GM12892 (cell line): ENCODE measurements around the gene GPR50. TPM values are rescaled to one million over a fixed set of nuclear protein-coding genes. Genes with fewer than 3 reads are reported as not detected.
A peak's percentile ranks its signal among the peaks of the same experiment; 100 is the strongest.

Source experiments
- DNase-seq: peaks from one replicate; pipeline ENCODE4 v3.0.0; 2011; ENCODE audit not compliant: insufficient read length
- FAIRE-seq: peaks from 2 replicates; lab custom pipeline; 2011; peaks lifted over from hg19 to GRCh38; lab: Jason Lieb, UNC
- POLR2A ChIP-seq: IDR thresholded peaks from 2 replicates; pipeline ENCODE4 v1.6.1; 2011; ENCODE audit warnings: low read depth, low read length, control low read depth
- POLR2AphosphoS5 ChIP-seq: IDR thresholded peaks from 2 replicates; pipeline ENCODE4 v1.6.1; 2011; ENCODE audit warnings: low read depth, low read length, control low read depth
- TAF1 ChIP-seq: IDR thresholded peaks from 2 replicates; pipeline ENCODE4 v1.6.1; 2011; ENCODE audit warnings: low read depth, mild to moderate bottlenecking, control low read depth, low read length, borderline replicate concordance
- polyA plus RNA-seq: library from polyadenylated mRNA; unstranded; fragments of >200 nt; gene quantifications from one replicate; pipeline ENCODE4 v1.2.1, GENCODE V29; 2012; ENCODE audit warnings: missing spikeins, inconsistent platforms; ENCODE audit not compliant: missing spikeins

The GPR50 gene
- polyA plus RNA-seq, result not detected

DNA sequence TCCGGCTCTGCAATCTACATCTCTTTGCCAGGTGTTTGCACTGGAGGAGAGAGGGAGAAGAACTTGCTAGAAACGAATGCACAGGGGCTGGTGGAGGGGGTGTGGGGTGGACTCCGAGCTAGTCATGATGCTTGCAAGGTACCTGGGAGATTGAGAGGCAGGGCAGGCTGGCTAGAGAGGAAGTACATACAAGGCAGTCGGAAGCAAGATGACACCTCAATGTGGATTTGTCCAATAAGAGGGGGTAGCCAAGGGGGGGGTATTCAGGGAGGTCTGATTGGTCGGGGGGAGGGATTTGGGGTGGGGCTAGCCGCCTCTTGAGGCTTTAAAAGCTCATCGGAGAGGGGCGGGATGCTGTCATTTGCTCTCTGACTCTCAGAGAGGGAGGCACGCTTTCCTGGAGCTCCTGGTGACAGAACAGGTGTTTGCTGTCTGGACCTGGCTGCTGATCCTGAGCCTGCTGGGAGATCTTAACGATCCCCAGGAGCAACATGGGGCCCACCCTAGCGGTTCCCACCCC lies at the start of gene GPR50:
Gene GPR50, plus strand, starts transcription at position 354 of the 520 bp plus-strand sequence. Its CDS starts 138 bp downstream, at position 492.
- no peak for DNase-seq
- FAIRE-seq, result no peak
- no peak for TF ChIP-seq TAF1
- no peak for TF ChIP-seq POLR2A
- no peak for TF ChIP-seq POLR2AphosphoS5

DNA sequence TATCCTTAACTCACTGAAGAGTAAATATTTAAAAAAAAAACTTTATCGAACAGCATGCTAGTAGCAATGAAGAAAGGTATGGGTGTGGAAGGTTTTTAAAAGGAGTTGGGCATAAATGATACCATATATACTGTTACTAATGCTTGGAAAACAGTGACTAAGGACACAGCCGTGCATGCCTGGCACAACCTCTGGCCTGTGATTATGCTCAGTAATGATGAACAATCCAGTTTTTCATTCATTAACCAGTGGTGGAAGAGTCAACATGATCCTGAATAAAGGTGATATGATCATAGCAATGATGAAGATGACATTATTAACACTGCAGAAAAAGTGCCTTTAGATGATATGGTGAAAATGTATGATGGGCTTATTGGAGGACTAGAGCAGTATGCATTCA lies 43.9 kb upstream of the GPR50 start:
- FAIRE-seq, result no peak
- TF ChIP-seq POLR2AphosphoS5, result no peak
- TF ChIP-seq TAF1, result no peak
- TF ChIP-seq POLR2A, result no peak
- DNase-seq, result no peak

DNA sequence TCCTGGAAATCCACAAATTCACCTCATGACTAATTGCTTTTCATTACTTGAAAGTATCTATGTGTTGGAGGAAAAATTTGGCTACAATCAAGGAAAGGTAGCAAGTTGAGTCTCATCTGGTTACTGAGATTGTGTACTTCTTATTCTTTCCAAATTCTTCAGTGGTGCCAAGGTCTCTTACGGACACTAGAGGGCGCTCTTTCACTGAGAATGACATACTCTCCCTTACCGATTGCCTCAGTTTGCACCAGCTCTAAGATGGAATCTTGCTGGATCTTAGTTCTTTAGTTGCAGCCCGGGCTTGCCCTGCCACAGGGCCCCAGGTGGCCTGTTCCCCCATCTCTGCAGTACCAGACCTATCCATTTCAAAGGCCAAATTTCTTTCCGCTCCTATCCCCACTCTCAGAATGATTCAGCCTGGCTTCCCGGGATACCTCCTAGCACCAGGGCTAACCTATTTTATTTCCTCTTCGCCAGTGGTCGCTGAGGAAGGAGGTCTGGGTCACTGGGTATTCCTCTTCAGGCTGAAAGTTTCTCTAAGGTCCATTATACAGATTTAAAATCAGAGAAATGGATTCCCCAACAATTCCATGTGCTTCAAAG lies 24.6 kb upstream of the GPR50 start:
- FAIRE-seq (peak; percentile 85), DNase-seq (no peak)
- TF ChIP-seq POLR2AphosphoS5, result no peak
- TF ChIP-seq POLR2A, result no peak
- TF ChIP-seq TAF1, result no peak

DNA sequence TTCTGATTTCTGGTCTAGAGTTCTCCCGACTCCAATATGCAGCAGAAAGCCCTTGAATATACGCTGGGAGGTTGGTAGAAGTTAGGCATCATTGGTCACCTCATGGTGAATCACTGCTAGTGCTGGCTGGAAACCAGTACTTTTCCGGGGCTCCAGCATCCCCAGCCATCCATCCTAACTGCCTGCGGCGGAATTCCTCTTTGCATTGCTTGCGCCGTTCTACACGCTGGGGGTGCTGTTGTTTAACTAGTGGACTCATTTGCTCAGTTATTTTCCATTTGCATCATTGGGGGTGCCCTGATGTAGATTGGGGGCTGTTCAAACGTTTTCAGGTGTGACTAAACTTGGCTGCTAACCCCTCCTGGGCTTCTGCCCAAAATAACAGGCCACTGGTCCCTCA lies 23.3 kb upstream of the GPR50 start:
- FAIRE-seq (no peak), DNase-seq (no peak)
- TF ChIP-seq TAF1 (no peak), POLR2A (no peak), POLR2AphosphoS5 (no peak)

DNA sequence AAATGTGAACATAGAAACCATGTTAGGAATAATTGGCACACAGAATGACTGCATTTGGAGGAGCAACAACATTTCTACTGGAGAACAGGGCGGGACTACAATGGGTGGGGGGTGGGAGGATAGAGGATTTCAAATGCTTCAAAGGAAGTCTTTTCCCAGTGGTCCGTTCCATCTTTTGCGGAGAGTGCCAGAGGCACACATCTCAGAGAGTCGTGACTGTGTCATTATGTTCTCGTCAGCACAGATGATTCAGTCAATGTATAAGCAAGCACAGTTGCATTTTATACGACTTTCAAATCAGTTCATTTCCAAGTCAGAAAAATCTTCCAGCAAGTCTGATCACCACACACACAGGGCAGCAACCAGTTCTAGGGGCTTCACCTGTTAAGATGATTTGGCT lies 22.7 kb upstream of the GPR50 start:
- TF ChIP-seq POLR2A, result no peak
- TF ChIP-seq POLR2AphosphoS5, result no peak
- no peak for TF ChIP-seq TAF1
- FAIRE-seq (no peak), DNase-seq (no peak)

DNA sequence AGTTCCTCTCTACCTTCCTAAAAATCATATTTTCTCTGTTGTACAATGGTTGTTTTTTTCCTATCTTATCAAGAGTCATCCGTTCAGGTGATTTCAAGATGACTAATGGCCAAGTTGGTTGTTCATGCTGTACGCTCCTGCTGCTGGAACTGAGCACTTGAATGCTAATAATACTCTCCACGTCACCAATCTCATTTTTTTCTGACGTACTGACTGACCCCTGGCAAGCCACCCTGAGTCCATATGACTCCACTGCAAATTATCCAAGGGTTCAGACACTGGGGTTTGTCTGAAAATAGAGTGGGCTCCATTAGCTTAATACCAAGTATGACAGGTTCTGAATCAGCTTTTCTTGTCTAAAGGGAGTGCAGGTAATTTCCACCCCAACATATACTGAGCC lies 21.1 kb upstream of the GPR50 start:
- TF ChIP-seq POLR2A (no peak), TAF1 (no peak), POLR2AphosphoS5 (no peak)
- DNase-seq (no peak), FAIRE-seq (no peak)

DNA sequence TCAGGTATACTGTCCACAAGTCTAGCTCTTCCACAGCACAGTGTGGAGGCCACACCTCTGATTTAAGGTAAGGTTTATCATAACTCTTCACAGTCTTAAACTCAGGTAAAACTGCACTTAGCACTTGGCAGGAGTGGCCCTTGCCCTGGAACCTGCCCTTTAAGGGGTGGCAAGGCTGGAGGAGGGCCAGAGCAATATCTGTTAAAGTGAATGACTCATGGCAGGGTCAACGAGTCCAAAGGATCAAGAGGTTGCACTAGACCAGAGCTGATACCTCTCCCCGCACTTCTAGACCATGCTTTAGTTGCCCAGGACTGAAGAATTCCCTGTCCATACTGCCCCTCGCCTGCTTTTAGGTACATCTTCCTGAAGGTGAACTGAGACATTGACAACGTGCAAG lies 14.7 kb upstream of the GPR50 start:
- FAIRE-seq, result no peak
- TF ChIP-seq TAF1 (no peak), POLR2AphosphoS5 (no peak), POLR2A (no peak)
- DNase-seq, result no peak

DNA sequence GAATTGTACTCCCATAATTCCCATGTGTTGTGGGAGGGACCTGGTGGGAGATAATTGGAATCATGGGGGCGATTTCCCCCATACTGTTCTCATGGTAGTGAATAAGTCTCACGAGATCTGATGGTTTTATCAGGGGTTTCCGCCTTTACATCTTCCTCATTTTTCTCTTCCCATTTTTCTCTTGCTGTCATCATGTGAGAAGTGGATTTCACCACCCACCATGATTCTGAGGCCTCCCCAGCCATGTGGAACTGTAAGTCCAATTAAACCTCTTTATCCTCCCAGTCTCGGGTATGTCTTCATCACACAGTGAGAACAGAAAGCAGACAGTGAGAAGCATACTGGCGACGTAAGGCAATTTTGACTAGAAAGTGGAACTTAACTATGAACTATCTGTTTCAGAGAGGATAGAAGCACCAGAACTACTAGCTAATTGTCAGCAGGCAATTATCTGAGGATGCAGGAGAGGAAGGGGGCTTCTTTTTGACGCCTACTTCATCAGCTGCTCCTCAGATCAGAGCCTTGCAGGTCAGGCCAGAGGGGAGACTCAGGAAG lies 8.5 kb upstream of the GPR50 start:
- no peak for TF ChIP-seq POLR2AphosphoS5
- no peak for TF ChIP-seq TAF1
- TF ChIP-seq POLR2A, result no peak
- no peak for FAIRE-seq

DNA sequence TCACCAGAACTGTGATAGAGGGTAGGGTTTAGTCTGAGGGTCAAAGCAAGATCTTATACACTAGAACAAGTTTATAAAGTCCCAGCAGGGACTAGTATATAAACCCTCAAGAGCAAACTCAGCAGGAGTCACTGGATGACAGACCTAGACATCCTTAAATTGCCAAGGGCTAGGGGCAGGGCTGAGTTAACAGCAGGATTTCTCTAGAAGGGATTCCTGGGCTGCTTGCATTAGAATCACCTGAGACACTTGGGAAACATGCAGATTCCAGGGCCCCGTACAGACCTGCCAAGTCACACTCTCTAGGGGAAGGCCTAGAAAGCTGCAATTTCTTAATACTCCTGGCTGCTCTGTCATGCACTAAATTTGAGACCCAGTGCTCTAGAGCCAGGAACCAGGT lies 6.6 kb upstream of the GPR50 start:
- FAIRE-seq (no peak), DNase-seq (no peak)
- no peak for TF ChIP-seq TAF1
- no peak for TF ChIP-seq POLR2AphosphoS5
- no peak for TF ChIP-seq POLR2A

More for the DNA sequence above, 8.5 kb upstream of the GPR50 start:
- no peak for DNase-seq

DNA sequence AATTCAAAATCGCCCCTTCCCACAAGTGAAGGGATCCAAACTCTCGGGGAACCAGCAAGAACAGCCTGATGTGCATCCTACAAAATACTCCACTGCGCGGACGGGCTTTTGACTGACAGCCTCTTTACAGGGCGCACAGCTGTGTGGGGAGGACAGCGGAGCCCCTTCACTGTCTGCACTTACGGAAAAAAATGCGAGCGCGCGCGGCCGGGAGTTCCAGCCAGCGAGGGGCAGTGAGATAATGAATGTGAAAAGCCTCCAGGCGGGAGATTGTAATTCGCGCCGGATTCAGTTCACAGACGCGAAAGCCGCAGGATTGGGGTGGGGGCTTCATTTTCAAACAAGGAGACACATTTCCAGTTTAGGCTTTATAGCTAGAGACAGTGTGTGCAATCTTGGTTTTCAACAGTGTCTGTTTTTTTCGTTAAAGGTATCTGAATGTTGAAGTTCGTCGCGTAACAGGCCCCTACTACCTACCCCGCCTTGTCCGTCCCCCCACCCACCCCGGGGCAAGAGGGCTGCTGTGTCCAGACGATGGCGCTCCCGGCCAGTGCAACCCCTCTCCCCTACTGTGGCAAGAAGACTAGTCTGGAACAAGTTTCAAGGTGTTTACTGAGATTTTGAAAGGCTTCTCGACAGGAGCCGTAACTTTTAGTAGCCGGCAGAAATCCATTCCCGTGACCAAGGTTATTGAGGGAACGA lies 1.7 kb upstream of the GPR50 start:
- DNase-seq (no peak), FAIRE-seq (no peak)

DNA sequence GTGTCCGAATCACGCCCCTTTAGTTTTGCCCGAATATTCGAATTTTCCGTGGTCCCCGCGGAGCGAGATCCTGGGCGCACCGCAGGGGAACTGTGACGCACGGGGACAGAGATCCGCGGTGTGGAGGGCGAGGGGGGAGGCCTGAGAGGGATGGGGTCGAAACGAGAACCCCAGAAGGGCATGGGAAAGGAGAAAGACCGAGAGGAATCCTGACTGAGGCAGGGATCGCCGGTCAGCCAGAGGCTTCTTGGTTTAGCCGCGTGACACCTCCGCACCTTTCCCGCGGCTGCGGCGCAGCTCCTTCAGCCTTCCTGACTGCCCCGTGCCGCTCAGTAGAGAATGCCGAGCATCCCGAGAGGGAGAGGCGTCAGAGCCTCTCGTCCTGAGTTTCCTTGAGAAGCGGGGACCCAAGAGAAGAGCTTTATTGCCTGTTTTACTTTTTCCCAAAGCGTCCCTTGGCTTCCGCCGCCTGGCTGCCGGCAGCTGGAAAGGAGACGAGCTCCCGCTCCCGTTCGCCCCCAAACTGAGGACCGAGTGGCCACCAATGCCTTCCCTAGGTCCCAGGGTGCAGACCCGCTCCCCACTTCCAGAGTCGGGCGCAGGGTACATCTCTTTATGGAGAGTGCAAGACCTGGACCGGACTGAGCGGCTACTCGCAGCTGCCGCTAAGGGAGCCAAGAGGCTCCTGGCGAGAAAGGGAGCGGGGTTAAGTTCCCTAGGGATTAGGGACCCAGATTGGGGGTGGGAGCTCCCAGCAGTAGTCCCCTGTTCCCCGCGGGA lies 911 bp upstream of the GPR50 start:
- FAIRE-seq, result no peak
- no peak for TF ChIP-seq TAF1
- no peak for TF ChIP-seq POLR2AphosphoS5
- TF ChIP-seq POLR2A, result no peak
- no peak for DNase-seq

More for the DNA sequence above, 1.7 kb upstream of the GPR50 start:
- TF ChIP-seq TAF1, result no peak
